SIG-M5 (cell line): Measurements from ENCODE around the gene SPARC.

Experiments used
- DNase-seq: peaks from one replicate; lab custom pipeline; 2025; lab: John Stamatoyannopoulos, UW

SPARC gene

DNA sequence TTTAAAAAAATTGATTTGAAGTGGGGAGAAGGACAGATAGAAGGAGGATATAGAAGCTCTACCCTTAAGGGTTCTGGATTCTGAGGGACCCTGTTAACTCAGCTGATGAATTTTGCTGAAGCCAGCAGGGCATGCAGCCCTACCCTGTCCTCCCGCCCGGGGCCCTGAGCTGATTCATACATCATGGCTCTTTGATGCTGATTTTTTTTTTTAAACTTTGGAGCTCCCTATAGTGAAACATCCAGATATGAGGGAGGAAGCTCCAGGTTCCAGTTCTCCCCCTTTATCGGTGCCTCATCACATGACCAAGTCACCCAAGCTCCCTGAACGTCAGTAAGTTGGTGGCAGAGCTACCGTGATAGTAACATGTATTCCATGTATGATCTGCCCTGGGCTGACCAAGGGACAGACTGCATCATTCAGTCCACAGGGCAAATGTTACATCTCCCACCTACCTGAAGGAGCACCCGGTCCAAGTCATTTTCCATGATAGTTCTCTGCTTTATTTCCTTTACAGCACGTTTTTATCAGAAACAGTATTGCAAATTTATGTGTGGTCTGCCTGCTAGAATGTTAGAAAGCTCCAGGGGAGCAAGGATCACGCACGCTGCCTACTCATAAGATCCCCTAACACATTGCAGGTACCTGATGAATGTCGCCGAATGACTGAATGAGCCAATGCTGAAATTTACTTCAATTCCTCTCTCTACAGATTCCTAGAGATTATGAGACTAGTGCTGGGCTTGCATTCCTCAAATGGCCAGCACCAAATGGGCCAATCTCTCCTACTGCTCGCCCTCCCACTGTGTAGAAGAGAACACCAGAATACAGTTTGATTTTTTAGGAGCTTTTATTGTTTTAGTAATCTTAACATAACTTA lies 25.9 kb downstream of the SPARC start:
- no peak for DNase-seq

DNA sequence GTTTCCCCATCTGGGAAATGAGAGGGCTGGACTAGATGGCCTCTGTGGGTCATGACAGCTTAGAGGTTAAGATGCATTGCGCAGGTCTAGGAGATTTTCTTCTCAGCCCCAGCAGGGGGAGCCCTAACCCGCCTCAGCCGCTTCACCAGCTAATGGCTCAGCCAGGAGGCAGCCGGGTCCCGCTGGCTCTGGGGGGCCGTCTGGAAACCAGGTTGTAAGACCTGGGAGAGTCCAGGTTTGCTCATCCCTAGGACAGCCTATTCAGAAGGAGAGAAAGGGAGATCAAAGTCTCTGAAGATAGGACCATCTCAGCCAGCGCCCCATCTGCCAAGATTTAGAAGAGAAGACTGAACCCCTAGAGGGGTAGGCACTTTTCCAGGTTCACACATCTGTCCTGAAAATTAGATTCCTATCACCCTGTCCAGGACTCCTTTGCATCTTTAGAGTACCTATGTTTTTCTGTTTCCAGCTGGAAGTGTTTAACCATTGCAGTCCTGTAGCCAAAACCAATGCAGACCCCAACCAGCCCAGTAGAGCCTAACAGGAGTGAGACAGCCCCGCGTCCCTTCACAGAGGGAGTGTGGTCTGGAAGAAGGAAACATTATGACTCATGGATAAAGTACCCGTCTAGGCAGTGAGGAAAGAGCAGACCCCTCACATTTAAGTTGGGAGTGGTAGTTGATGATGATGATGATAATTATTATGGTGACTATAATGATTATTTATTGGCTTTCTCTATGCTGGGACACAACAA lies 27.5 kb downstream of the SPARC start:
- no peak for DNase-seq

DNA sequence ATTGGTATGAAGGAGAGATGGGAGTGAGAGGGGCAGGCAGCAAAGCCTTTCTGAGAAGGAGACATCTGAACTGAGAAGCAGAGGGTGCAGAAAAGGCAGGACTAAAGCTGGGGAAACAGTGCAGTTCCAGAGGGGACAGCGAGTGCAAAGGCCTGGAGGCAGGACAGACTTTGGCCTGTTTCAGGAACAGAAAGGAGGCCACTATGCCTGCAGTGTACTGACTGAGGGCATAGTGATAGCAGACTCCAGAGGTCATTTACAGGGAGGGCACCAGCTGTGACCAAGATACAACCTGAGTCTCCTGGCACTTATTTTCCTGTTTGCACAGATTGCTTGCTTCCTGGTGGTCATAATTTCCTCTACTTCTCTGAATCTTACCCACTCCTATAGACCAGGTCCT lies 29.6 kb downstream of the SPARC start:
- DNase-seq = no peak

DNA sequence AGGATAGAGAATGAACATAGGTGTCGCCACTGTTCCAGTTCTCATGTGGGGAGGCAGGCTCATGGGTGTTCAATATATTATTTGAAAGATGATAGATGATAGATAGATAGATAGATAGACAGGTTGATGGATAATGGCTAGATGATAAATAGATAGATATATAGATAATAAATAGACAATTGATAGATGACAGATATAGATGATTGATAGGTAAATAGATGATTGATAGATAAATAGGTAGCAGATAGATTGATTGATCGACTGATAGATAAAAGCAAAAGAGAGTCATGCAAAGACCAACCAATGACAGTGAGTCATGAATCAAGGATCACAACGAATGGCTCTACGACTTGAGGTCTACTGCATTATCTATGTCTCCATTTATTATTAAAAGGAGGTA lies 30.4 kb downstream of the SPARC start:
- no peak for DNase-seq

DNA sequence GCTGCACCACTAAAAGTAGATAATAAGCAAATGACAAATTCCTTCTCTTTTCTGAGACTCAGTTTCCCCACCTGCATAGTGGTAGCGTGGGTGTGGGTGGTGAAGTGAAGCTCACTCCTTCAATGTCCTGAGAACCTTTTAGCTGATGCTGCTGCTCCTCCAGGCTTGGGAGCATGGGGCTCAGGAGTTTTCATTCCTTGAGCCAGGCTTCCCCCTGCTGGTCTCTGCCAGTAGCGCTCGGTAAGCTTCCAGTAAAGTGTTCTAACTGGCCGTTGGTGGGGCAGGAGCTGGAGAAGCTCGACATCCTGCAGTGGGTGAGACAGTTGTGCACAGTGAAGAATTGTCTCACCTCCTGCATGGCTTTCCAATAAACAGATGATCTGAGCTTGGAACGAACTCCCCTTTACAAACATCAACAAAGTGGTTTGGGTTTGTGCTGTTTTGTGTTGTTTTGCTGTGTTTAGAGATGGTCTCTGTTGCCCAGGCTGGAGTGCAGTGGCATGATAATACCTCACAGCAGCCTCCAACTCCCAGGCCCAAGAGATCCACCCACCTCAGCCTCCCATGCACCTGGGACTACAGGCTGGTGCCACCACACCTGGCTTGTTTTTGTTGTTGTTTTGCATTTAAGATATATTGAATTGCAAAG lies 34.6 kb downstream of the SPARC start:
- no peak for DNase-seq

DNA sequence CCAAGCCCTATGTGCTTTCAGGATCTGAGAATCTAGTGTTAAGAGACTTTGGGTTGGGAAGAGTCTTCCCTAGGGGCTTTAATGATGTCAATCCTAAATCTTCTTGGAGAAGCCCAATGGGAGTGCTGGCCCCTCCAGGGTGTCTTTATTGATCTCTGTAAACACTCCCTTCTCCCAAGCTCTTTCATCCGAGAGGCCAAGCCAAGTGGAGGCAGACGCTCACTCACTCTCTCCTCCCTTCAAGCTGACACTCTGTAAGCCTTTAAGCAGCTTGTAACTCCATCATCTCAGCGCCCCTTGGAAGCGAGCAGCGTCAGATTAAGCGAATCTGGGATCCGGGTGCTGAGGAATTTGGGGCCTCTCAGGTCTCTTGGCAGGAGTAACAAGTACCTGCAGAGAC lies 37.7 kb downstream of the SPARC start:
- DNase-seq = no peak

DNA sequence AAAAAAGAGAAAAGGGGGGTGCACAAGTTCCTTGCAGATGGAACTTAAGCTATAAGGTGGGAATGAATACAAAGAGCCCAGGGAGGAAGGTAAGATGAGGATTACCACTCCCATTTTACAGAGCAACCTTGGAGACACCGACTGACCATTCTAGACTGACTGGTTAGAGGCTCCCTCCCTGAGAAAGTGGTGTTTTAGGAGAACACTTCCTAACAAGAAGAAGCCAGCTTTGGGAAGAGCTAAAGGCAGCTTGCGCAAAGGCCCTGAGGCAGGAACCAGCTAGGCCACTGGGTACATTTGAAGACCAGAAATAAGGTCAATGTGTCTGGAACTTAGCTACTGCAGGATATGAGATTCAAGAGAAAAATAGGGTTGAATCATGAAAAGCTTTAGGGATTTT lies 38.6 kb downstream of the SPARC start:
- no peak for DNase-seq

DNA sequence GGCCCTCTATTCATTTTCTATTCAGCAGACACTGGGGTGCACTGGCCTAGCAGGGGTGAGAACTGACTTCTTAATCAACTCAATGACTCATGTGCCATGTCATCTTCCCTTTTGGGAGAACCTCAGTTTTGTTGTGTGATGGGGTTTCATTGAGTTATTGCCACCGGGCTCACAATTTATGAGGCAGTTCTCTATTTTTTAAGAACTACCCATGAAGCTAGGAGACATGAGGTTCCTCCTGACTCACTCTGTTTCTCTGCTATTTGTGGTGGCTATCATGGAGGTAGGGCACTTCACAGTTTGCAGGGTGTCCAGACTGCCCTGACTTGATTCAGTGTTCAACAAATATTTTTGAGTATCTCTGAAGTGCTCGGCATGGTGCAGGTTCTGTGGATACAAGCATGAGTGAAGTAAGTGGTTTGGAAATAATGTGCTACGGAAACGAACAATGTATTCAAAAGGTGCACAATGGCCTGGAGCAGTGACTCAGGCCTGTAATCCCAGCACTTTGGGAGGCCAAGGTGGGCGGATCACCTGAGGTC lies 39.3 kb downstream of the SPARC start:
- peak; percentile 15 for DNase-seq

DNA sequence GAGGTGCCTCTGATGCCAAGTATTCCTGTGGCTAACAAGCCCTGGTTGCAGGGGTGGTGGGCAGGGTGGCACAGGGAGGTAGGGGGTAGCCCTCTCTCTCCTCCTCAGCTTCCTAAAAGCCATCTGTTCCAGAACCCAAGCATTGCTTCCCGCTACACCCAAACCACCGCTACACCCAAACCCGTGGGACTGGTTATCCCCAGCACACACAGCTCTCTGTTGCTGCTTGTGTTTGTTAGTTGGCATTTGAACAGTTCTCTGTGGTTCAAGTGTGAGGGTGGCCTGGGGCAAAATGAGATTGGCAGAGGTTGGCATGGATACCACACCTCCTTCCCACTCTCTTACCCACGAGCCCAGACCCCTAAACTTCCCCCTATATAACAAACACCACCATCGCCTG lies 40.4 kb downstream of the SPARC start:
- DNase-seq = no peak

DNA sequence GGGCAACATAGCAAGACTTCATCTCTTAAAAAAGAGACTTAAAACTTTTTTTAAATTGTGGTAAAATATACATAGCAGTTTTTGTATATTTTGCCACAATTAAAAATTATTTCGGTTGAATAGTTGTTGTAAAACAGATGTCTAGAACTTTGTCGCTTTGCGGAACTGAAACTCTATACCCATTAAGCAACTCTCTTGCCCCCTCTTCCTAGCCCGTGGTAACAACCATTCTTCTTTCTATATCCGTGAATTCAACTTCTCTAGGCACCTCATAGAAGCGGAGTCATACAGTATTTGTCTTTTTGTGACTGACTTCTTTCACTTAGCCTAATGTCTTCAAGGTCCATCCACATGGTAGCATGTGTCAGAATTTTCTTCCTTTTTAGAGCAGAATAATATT lies 43.3 kb downstream of the SPARC start:
- DNase-seq = no peak

DNA sequence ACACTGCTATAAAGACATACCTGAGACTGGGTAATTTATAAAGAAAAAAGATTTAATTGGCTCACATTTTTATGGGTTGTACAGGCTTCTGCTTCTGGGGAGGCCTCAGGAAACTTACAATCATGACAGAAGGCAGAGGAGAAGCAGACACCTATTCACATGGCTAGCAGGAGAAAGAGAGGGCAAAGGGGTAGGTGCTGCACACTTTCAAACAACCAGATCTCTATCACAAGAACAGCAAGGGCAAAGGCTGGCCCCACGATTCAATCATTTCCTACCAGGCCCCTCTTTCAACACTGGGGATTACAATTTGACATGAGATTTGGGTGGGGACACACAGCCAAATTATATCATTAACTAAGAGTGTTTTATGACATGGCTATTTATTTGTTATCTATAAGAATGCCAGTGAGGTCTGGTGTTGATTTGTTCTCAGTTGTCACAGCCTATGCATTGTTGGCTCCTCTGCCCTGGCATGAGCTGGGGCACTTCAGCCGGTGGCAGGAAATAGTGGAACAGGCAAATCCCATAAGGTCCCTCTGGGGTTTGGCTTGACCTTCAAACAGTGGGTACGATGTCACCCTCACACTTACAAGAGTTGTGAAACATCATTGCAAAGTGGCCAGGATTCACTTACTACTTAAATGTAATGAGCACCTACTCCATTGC lies 44.1 kb downstream of the SPARC start:
- DNase-seq = no peak

DNA sequence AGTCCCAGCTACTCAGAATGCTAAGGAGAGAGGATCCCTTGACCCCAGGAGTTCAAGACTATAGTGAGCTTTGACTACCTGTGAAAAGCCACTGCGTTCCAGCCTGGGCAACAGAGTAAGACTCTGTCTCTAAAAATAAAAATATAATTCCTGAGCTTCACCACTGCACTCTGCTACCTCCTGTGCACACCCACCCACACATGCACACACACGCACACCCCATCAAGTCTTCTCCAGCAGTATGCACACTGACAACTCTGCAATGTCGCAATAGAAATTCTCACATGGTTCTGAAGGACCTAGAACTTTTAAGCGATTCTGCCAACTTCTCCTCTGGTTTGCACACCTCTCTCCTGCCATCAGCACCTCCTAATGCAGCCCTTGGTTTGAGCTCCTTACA lies 48.1 kb downstream of the SPARC start:
- no peak for DNase-seq

DNA sequence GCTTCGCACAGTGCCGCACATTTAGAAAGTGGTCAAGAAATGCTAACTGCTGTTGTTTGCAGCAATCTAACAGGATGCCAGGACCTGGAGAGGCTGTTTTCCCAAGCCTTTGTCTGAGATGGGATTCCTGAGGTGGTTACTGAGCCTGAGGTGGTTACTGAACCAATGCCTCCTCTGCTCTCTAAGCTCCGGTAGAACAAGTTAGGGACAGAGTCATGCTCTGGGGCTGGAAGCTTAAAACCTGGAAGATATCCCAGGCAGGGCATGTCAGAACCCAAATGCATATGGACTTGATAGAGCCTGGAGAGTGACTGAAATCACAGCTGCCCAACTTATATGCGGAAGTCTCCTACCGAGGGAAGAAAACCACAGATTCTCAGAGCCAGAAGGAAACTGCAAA lies 49.0 kb downstream of the SPARC start:
- no peak for DNase-seq

DNA sequence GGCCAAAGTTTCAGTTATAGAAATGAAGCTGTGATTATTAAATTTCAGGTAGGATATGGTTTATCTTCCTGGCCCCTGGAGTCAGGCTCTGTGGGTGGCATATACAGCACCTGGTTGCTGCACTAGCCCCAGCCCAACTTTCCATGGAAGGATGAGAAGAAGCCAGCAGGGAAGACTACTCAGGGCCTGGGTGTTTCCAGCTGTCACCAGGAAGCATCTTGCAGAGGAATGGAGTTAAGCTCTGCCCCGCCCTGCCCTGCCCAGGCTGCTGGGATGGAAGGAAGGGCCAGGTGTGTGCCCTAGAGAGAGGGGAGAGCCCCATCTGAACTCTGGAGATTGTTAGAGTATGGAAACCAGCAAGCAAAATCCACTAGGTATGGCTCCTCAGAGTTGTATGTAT lies 52.8 kb downstream of the SPARC start:
- DNase-seq = no peak

DNA sequence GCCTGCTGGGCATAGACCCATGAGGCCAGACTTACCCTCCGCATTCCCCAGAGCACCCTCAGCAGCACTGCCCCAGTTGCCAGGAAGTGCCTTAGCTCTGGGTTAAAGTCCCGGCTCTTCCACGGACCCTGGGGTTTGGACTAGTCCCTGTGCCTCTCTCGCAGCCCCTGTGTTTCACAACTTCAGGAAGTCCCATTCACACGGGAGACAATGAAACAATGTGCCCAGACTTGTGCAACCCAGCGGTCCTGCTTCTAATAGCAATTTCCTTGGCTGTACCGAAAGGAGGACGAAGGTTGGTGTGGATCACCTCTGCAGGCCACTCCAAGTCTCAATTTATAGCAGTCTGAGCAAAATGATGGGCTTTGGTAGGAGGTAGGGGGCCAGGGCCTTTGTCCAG lies 53.8 kb downstream of the SPARC start:
- no peak for DNase-seq

DNA sequence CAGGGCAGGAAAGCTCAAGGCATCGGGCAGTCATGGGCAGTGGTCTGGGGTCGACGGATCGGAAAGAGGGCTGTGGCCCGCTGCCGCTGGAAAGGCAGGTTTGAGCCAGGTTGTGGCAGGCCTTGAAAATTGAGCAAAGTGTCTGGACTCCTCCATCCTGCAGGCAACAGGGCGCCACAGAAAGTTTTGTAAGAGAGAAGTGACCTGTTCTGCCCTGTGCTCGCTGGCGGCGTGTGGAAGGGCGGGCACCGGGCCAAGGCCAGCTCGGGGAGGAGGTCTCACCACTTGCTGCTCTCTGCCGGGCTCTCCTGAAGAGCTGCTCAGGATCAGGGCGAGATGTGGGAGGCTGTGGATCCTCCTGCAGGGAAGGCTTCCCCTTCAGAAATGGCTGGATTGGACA lies 54.2 kb downstream of the SPARC start:
- DNase-seq = no peak

DNA sequence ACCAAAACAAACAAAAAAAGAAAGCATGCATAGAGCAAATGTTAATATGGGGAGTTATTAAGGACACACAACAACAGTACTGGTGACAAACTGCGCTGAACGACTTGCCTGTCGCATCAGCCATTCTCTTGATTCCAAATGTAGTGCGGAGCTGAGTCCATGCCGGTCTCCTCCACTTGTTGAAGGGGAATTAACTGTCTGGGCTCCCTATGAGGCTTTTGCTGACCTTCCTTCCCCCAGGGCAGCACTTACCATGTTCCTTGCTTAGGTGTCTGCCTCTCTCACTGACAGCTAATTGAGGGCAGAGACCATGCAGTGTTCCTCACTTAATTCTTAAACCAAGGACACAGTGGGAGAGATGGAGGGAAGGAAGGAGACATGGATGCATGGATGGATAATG lies 54.8 kb downstream of the SPARC start:
- no peak for DNase-seq

DNA sequence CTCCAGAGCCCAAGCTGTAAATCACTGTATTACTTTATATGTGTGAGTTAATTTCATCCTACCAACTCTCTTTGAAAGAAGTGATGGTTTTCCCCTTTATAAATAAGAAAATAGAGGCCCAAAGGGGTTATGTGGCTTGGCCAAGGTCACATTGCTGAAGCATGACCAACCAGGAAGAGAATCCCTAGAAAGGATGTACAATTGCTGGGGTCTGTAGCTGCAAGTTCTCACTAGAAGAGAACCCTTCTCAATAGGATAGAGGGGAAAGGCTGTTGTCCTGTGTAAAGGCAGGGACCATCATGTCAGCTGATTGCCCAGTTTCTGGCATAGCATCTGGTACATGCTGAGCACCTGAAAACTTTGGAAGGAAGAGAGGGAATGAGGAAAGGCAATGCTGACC lies 56.6 kb downstream of the SPARC start:
- no peak for DNase-seq

DNA sequence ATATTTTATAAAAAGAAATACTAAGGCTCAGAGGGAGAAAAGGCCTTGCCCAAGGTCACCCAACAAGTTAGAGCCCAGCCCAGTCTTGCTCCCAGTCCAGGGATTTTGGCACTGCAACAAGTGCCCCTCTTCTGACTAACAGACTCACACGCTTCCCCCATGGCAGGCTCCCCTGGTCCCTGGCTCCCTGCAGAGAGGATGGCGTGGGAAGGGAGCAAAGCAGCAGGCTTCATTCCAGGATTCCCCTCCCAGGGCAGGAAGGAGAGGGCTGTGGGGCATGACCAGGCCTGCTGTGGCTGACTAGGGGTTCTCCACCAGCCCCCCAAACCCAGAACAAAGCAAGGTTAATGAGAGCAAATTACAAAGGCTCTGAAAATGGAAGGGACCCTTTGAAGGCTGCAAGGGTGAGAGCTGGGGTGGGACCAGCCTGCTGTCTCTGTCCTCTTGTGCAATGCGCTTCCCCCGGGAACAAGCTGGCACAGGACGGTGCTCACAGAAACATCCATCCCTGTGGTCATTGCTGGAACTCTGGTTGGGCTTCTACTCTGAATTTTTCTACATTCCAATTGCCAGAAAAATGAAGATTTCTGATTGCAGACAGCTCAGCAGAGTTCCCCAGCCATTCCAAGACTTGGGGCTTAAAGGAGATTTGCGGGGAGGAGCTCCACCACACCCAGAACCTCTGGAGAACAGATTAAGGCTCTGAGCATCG lies 58.4 kb downstream of the SPARC start:
- DNase-seq = no peak

DNA sequence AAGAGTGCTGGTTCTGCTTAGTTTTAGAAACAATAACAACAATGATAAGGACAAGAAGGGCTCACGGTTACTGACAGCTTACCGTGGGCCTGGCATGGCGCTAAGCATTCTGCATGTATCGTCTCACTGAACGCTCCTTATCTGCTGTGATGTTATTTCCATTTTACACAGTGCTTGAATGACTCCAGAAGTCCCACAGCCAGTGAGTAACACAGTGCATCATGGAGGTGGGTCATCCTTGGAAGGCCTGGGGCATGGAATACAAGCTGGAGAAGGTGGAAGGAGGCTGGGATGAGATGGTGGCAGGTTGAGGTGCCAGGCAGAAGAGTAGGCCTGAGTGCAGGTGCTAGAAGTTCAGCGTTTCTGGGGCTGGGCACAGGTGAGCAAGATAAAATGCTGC lies 59.1 kb downstream of the SPARC start:
- DNase-seq = no peak

DNA sequence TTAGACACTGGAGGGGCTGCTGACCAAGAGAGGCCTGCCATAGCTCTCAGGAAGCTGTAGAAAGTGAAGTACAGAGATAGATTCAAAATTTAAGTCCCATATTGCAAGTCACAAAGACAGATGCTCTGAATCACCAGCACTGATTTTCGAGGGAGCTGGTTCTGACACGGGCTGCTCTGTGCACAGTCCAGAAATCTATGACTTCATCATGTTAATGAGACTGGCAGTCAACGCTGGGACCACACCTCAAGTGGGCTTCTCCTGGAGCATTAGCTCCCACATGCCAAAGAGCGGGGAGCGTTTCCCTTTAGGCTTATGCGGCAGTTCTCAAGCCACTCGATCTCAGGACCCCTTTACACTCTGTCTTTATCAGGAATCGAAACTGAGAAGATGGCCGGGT lies 61.4 kb downstream of the SPARC start:
- no peak for DNase-seq

DNA sequence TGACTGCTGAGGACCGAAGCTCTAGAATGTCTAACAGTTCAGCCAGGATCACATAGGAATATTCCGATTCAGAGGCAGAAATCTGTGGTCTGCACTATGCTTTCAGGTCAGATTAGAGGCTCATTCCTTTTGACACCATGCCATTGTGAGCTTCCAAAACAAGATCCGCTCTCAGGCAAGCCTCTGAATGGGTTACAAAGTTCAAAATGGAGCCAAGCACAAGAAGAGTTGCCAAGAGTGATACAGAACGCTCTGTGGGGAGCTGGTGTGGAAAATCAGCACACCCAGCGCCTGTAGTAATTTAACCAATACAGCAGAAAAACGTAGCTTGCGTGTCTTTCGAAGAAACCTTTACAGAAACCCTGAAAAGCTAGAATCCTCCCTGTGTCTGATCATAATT lies 62.2 kb downstream of the SPARC start:
- DNase-seq = no peak
